ENCODE results near the gene TNS1.
"Not testable (repeated sequence)": the region's sequence is repeated elsewhere in the genome, so short reads cannot be mapped to it uniquely, and the experiment has no call there.

The TNS1 gene

GRCh38 chr2:218002845-218003180 is at the start of gene TNS1:
TNS1 (minus strand) TSS chr2:218002995; CDS start chr2:218002872, 123 bp downstream.
- in situ Hi-C loops (cut with MboI; ENCODE audit: low sequenced_read_pairs), result no loop called here

- in situ Hi-C loops (cut with MboI; ENCODE audit: low sequenced_read_pairs), result no loop called here
Observed at GRCh38 chr2:218051903-218052302, 49.1 kb upstream of the TNS1 start.

GRCh38 chr2:218047536-218048225 is 44.9 kb upstream of the TNS1 start:
- in situ Hi-C loops (cut with MboI; ENCODE audit: low sequenced_read_pairs), result no loop called here

GRCh38 chr2:218046238-218046637 is 43.4 kb upstream of the TNS1 start:
- in situ Hi-C loops (cut with MboI; ENCODE audit: low sequenced_read_pairs), result no loop called here

GRCh38 chr2:218044599-218044998 is 41.8 kb upstream of the TNS1 start:
- in situ Hi-C loops (cut with MboI; ENCODE audit: low sequenced_read_pairs), result not testable (repeated sequence)

GRCh38 chr2:218043701-218044109 is 40.9 kb upstream of the TNS1 start:
- in situ Hi-C loops (cut with MboI; ENCODE audit: low sequenced_read_pairs), result no loop called here

- in situ Hi-C loops (cut with MboI; ENCODE audit: low sequenced_read_pairs), result no loop called here
Observed at GRCh38 chr2:218043100-218043499, 40.3 kb upstream of the TNS1 start.

- in situ Hi-C loops (cut with MboI; ENCODE audit: low sequenced_read_pairs), result no loop called here
Observed at GRCh38 chr2:218041302-218042168, 38.7 kb upstream of the TNS1 start.

GRCh38 chr2:218040883-218041282 is 38.1 kb upstream of the TNS1 start:
- in situ Hi-C loops (cut with MboI; ENCODE audit: low sequenced_read_pairs), result no loop called here

- in situ Hi-C loops (cut with MboI; ENCODE audit: low sequenced_read_pairs), result no loop called here
Observed at GRCh38 chr2:218039171-218039570, 36.4 kb upstream of the TNS1 start.

GRCh38 chr2:218036371-218036770 is 33.6 kb upstream of the TNS1 start:
- in situ Hi-C loops (cut with MboI; ENCODE audit: low sequenced_read_pairs), result no loop called here

GRCh38 chr2:218035463-218036100 is 32.8 kb upstream of the TNS1 start:
- in situ Hi-C loops (cut with MboI; ENCODE audit: low sequenced_read_pairs), result no loop called here

GRCh38 chr2:218034497-218035213 is 31.9 kb upstream of the TNS1 start:
- in situ Hi-C loops (cut with MboI; ENCODE audit: low sequenced_read_pairs), result not testable (repeated sequence)

- in situ Hi-C loops (cut with MboI; ENCODE audit: low sequenced_read_pairs), result no loop called here
Observed at GRCh38 chr2:218033590-218034496, 31.0 kb upstream of the TNS1 start.

- in situ Hi-C loops (cut with MboI; ENCODE audit: low sequenced_read_pairs), result no loop called here
Observed at GRCh38 chr2:218033208-218033589, 30.4 kb upstream of the TNS1 start.

- in situ Hi-C loops (cut with MboI; ENCODE audit: low sequenced_read_pairs), result no loop called here
Observed at GRCh38 chr2:218032336-218033171, 29.8 kb upstream of the TNS1 start.

GRCh38 chr2:218031771-218032257 is 29.0 kb upstream of the TNS1 start:
- in situ Hi-C loops (cut with MboI; ENCODE audit: low sequenced_read_pairs), result no loop called here

- in situ Hi-C loops (cut with MboI; ENCODE audit: low sequenced_read_pairs), result no loop called here
Observed at GRCh38 chr2:218031261-218031660, 28.5 kb upstream of the TNS1 start.
